ENCODE data around the gene DPAGT1.

Gene DPAGT1

DNA sequence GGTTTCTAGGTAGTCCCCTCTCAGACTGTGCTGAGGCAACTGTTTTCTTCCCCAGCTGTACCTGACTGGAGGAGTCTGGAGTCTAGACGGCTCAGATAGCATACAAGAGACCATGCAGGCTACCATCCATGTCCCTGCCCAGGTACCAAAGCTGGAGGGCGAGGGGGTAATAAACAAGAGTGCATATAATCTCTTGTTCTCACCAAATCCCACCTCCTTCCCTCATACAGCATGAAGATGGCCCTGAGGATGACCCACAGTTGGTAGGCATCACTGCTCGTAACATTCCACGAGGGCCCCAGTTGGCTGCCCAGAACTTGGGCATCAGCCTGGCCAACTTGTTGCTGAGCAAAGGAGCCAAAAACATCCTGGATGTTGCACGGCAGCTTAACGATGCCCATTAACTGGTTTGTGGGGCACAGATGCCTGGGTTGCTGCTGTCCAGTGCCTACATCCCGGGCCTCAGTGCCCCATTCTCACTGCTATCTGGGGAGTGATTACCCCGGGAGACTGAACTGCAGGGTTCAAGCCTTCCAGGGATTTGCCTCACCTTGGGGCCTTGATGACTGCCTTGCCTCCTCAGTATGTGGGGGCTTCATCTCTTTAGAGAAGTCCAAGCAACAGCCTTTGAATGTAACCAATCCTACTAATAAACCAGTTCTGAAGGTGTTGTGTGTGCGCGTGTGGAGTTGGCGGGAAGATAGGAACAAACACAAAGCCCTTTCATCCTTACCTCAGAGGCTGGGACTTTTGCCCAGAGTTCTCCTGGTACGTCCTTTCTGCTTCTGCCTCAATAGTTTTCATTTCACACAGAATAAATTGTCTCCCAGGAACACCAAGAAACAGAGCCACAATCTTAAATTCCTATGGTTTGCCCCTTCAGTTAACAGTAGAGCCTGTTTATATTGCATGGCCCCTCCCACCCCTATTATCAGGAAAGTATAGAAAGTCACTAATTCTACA lies 8.5 kb downstream of the DPAGT1 start:
- H3K4me3 ChIP-seq (ENCODE audit: low read length): peak overlapping the region; percentile 91
- no peak for TF ChIP-seq ZNF274 (IDR thresholded peaks at IDR 0.05; ENCODE audit: low read depth, low read length)

- peak overlapping the region; percentile 91; the same call in 1 of the 2 replicates for H3K4me3 ChIP-seq (ENCODE audit: low read length)
Observed at GRCh38 chr11:119091966-119092879, 9.4 kb downstream of the DPAGT1 start.

GRCh38 chr11:119091178-119091577 lies 10.5 kb downstream of the DPAGT1 start:
- no peak for TF ChIP-seq ZNF274 (IDR thresholded peaks at IDR 0.05; ENCODE audit: low read depth, low read length)

More at GRCh38 chr11:119091966-119092879, 9.4 kb downstream of the DPAGT1 start:
- no peak for TF ChIP-seq ZNF274 (IDR thresholded peaks at IDR 0.05; ENCODE audit: low read depth, low read length)

GRCh38 chr11:119089319-119089718 lies 12.3 kb downstream of the DPAGT1 start:
- no peak overlapping the region for H3K4me3 ChIP-seq (ENCODE audit: low read length)
- no peak for TF ChIP-seq ZNF274 (IDR thresholded peaks at IDR 0.05; ENCODE audit: low read depth, low read length)

More at GRCh38 chr11:119091178-119091577, 10.5 kb downstream of the DPAGT1 start:
- no peak overlapping the region for H3K4me3 ChIP-seq (ENCODE audit: low read length)

DNA sequence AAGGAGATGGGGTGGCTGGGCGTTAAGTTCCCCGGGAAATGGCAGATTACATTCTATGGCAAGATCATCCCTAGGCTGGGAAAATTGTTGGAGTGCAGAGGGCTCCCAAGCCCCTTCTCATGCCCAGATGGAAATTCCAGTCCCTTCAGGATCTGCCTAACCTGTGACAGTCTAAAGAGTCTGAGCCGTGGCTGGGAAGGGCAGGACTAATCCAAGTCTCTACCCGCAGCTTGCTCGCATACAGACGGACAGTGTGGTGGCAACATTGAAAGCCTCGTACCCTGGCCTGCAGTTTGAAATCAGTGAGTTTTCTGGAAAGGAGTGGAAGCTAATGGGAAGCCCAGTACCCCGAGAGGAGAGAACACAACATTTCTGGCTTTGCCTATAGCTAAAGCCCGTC lies 13.2 kb downstream of the DPAGT1 start:
- no peak overlapping the region for H3K4me3 ChIP-seq (ENCODE audit: low read length)
- no peak for TF ChIP-seq ZNF274 (IDR thresholded peaks at IDR 0.05; ENCODE audit: low read depth, low read length)

GRCh38 chr11:119087747-119088241 lies 13.9 kb downstream of the DPAGT1 start:
- H3K4me3 ChIP-seq (ENCODE audit: low read length): no peak overlapping the region
- no peak for TF ChIP-seq ZNF274 (IDR thresholded peaks at IDR 0.05; ENCODE audit: low read depth, low read length)

DNA sequence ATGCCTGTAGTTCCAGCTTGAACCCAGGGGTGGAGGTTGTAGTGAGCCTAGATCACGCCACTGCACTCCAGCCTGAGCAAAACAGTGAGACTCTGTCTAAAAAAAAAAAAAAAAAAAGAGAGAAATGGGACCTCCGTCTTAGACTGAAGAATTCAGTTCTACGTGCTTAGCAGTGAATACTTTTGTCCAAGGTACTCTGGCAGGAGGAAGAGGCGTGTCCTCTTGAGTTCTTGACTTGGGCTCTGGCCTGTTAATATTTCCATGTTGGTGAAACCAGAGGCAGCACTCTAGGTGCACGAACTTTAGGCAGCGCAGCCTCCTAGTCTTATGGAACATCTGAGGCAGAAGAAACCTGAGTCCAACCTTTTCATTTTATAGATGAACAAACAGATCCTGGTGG lies 14.5 kb downstream of the DPAGT1 start:
- no peak for TF ChIP-seq ZNF274 (IDR thresholded peaks at IDR 0.05; ENCODE audit: low read depth, low read length)
- H3K4me3 ChIP-seq (ENCODE audit: low read length): no peak overlapping the region

DNA sequence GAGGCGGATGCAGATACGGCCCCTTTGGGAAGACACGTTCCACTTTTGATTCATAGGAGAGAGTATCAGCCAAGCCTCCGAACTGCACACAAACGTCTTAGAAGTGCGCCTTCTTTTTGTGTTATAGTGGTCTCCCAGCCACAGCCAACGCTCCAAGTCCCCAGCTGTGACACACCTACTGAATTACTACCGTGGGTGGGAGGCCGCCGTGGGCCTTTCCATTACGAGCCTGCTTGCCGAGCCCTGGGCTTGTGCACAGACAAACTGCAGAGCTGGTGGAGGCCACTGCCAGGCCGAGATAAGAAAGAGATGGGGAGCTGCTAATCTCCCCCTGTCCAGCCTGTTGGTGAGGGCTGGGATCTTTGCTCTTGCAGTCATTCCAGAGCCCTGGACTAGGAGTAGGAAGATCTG lies 16.2 kb downstream of the DPAGT1 start:
- peak overlapping the region; percentile 87 for H3K4me3 ChIP-seq (ENCODE audit: low read length)
- no peak for TF ChIP-seq ZNF274 (IDR thresholded peaks at IDR 0.05; ENCODE audit: low read depth, low read length)

GRCh38 chr11:119084663-119085436 lies 16.8 kb downstream of the DPAGT1 start, which contains the start of gene HMBS:
HMBS (plus strand) TSS chr11:119084881; CDS start chr11:119085034, 153 bp downstream.
- H3K4me3 ChIP-seq (ENCODE audit: low read length): peak within 1 kb of the TSS; percentile 87
- no peak for TF ChIP-seq ZNF274 (IDR thresholded peaks at IDR 0.05; ENCODE audit: low read depth, low read length)

DNA sequence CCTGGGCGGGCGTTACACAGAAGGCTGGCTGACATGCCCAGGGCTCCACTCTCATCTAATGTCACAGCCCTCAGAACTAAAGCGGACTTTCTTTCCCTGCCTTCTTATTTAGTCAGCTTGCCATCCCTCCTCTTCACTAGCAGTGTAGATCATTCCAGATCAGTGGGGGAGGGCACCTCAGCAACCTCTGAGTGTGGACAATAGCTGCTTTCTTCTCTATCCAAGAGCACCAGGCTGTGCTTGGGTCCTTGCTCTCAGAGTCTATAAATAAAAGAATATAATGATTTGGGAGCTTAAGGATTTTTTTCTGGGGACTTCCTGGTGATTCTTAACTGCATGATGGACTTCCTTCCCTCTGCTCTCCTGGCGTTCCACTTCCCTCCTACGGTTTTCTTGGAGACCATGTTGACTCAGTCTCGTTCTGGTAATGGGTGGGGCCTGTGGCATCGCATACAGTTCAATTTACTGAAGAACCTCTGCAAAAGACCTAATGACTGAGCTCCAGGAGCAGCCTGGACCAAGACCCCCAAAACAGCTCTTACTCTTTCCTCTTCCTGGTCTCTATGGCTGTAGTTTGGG lies 19.9 kb downstream of the DPAGT1 start:
- no peak overlapping the region for H3K4me3 ChIP-seq (ENCODE audit: low read length)
- no peak for TF ChIP-seq ZNF274 (IDR thresholded peaks at IDR 0.05; ENCODE audit: low read depth, low read length)

GRCh38 chr11:119078675-119079420 lies 22.8 kb downstream of the DPAGT1 start:
- no peak for TF ChIP-seq ZNF274 (IDR thresholded peaks at IDR 0.05; ENCODE audit: low read depth, low read length)
- H3K4me3 ChIP-seq (ENCODE audit: low read length): no peak overlapping the region

DNA sequence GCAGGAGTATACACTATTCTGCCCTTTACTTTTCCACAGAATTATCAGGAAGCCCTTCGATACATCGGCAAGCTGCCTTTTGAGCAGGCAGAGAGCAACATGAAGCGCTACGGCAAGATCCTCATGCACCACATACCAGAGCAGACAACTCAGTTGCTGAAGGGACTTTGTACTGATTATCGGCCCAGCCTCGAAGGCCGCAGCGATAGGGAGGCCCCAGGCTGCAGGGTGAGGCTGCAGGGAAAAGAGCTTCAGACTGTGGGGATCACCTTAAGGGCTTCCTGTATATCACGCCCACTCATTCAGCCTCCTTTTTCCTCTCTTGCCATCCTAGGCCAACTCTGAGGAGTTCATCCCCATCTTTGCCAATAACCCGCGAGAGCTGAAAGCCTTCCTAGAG lies 23.8 kb downstream of the DPAGT1 start:
- no peak overlapping the region for H3K4me3 ChIP-seq (ENCODE audit: low read length)
- no peak for TF ChIP-seq ZNF274 (IDR thresholded peaks at IDR 0.05; ENCODE audit: low read depth, low read length)
